ENCODE measurements around the gene DRGX.

- TF ChIP-seq EP300 (IDR thresholded peaks at IDR 0.05) (no peak), CTCF (IDR thresholded peaks at IDR 0.05) (no peak), POLR2A (IDR thresholded peaks at IDR 0.05) (no peak)
These were observed 44.2 kb downstream of the DRGX start for GRCh38 chr10:49351669-49352068.
